Stimulated activated CD4-positive, alpha-beta T cell treated with anti-CD3 and anti-CD28 coated beads, Interleukin-4, amount 100 ng/mL, for 48 hours (primary cell): ENCODE measurements around the gene TSPO.
"Not testable (repeated sequence)": the region's sequence is repeated elsewhere in the genome, so short reads cannot be mapped to it uniquely, and the experiment has no call there.

Experiments
- DNase-seq, 2 donors: peaks; one replicate each; pipeline ENCODE4 v3.0.0-alpha.2; 2020; ENCODE audit warnings: low read depth in 2 of 2

The TSPO gene

GRCh38 chr22:43131773-43132501 lies 19.4 kb upstream of the TSPO start:
- DNase-seq, result no peak

DNA sequence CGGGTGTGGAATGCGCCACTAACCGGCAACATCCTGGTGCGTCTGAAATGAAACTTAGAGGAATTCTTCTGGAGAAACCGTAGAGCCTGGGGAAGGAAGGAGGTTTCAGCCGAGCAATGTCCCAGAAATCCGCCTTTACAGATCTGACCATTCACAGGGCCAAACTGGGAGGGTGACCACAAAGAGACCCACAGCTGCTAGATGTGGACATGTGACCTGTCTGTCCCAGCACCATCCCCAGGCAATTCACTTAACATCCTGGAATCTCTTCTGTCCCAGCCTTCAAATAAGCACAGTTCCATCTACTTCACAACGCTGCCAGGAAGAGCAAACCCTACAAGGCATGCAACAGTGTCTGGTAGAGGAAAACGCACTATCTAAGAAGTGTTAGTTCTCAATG lies 18.0 kb upstream of the TSPO start:
- no peak for DNase-seq

- no peak for DNase-seq
Measured at GRCh38 chr22:43134553-43134952, 16.8 kb upstream of the TSPO start.

DNA sequence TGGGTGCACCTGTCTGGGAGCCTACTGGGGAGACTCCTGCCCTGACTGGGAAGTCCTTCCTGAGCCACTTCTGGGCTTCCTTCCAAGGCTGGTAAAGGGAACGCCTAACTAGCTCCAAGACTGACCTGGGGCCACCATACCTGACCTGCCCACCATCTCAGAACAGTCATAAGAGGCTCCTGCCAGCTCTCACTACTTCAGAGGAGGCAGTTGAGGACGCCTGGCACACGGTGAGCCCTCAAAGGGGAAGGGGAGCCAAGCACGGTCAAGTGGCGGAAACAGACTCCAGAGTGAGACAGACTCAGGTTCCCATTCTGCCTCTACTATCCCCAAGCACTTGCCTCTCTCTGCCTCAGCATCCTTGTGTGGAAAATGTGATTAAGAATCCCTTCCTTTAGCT lies 15.8 kb upstream of the TSPO start:
- no peak for DNase-seq

GRCh38 chr22:43136255-43136654 lies 15.1 kb upstream of the TSPO start:
- peak in 1 of 2 donors; percentile 25 for DNase-seq

GRCh38 chr22:43136801-43137200 lies 14.6 kb upstream of the TSPO start:
- no peak for DNase-seq

- DNase-seq, result peak; percentile 75 to 80
Measured at GRCh38 chr22:43142880-43143562, 8.3 kb upstream of the TSPO start, which contains the start of gene MCAT. TSS of gene MCAT (minus strand) at chr22:43143398. CDS start at chr22:43143348, 50 bp downstream.

GRCh38 chr22:43144949-43145348 lies 6.4 kb upstream of the TSPO start:
- no peak for DNase-seq

DNA sequence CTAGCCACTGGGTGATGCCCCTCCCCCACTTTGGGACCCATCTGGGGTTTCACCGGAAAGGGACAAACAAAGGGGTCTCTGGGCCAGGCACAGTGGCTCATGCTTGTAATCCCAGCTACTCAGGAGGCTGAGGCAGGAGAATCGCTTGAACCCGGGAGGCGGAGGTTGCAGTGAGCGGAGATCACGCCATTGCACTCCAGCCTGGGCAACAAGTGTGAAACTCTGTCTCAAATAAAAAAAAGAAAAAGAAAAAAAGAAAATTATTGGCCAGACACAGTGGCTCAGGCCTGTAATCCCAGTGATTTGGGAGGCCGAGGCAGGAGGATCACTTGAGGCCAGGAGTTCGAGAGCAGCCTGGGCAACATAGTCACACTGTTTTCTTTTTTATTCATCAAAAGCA lies 6.0 kb upstream of the TSPO start:
- DNase-seq, result not testable (repeated sequence)

DNA sequence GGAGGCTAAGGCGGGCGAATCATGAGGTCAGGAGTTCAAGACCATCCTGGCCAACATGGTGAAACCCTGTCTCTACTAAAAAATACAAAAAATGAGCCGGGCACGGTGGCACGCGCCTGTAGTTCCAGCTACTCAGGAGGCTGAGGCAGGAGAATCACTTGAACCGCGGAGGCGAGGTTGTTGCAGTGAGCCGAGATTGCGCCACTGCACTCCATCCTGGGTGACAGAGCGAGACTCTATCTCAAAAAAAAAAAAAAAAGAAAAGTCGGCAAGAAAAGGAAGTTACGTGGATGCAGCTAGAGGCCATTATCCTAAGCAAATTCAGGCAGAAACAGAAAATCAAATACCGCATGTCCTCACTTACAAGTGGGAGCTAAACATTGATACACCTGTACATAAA lies 5.0 kb upstream of the TSPO start:
- not testable (repeated sequence) for DNase-seq

GRCh38 chr22:43147821-43148220 lies 3.5 kb upstream of the TSPO start:
- DNase-seq, result no peak

DNA sequence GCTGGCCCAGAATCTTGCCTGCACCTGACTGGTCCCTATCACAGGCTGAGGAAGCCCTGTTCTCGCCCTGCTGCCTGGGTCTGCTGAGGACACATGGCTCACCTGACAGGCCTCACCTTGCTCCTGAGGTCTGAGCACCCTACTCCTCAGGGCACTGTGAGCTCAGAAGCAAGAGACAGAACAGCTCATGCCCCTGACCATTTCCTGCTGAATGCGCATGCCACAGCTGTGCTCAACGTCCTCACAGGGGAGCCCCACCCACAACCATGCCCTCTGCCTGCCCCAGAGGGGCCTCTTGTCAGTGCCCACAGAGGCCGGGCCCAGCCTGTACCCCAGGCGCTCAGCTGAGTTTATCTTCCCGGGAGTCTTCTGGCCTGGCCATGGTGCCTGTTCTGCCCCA lies 2.8 kb upstream of the TSPO start:
- no peak for DNase-seq

GRCh38 chr22:43150731-43151206 lies 590 bp upstream of the TSPO start:
- no peak for DNase-seq

GRCh38 chr22:43152003-43152356 lies 621 bp downstream of the TSPO start:
- DNase-seq, result no peak

GRCh38 chr22:43152357-43153071 lies 1.2 kb downstream of the TSPO start:
- DNase-seq, result peak; percentile 38 to 42

GRCh38 chr22:43153899-43154298 lies 2.5 kb downstream of the TSPO start:
- no peak for DNase-seq

- no peak for DNase-seq
Measured at GRCh38 chr22:43154887-43155536, 3.7 kb downstream of the TSPO start.

- DNase-seq, result no peak
Measured at GRCh38 chr22:43155789-43156188, 4.4 kb downstream of the TSPO start.

DNA sequence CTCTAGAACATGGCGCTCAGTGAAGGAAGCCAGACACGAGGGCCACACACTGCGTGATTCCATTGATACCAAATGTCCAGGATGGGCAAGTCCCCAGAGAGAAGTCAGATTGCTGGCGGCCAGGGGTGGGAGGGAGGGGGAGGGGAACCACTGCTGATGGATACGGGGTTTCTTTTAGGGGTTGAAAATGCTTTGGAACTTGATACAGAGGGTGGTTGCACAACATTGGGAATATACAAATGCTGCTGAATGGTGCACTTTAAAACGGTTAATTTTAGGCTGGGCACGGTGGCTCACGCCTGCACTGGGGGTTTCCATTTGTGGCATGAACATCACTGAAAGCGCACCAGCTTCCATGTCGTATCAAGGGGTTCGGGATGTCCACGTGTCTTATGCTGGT lies 5.1 kb downstream of the TSPO start:
- no peak for DNase-seq

DNA sequence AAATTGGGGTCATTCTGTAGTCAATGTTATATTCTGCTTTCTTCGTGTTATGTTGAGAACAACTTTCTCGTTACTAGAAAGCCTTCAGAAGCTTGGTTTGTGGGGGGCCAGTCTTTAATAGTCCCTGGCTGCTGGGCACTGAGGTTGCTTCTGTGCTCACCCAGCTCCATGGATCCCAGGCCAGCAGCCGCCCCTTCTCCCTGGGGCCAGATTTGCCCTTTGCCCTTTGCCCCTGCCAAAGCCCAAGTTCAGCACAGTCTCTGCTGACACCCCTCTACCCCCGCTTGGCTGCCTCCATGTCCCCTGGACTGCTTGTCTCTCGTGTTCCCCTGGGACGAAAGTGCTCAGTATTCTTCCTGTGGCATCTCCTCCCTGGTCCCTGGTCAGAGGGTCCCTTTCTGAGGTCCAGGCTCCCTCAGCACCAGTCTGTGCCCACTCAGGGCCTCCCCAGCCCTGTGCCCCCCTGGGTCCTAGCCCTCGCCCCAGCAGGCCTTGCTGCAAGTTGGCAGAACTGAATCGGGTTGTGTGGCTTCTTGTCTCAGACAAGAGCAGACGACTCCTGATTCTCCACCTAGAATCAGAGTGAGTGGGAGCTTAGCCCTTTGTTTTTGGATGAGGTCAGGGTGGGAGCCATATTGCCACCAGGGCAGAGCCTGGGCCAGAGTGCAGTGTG lies 6.7 kb downstream of the TSPO start:
- no peak for DNase-seq

DNA sequence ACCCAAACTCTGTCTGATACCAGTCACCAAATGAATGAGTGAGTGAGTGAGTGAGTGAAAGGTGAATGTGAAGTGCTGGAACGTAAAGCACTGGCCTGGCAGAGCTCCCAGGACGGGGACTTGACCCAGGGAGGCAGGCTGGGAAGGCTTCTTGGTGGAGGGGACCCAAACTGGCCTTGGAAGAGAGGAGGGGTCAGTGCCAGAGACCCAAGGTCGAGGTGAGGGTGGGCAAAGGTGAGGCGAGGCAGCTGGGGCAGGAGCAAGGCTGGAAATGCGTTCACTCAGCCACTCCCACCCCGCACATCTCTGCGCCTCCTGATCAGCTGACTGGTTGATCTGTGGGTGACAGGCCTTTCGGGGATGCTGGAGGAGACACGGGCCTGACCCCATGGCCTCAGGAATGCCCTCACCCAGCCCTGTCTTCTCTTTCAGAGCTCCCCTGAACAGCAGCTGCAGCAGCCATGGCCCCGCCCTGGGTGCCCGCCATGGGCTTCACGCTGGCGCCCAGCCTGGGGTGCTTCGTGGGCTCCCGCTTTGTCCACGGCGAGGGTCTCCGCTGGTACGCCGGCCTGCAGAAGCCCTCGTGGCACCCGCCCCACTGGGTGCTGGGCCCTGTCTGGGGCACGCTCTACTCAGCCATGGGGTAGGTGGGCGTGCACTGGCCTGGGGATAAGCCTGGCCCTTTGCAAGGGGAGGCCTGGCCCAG lies 7.6 kb downstream of the TSPO start:
- no peak for DNase-seq
